NCI-H82 treated with DMSO at 0.1 percent for 48 hours (cell line): ENCODE measurements around the gene FKBP5.
"Not testable (repeated sequence)": the region's sequence is repeated elsewhere in the genome, so short reads cannot be mapped to it uniquely, and the experiment has no call there.

Experiments
- DNase-seq: peaks from one replicate; lab custom pipeline; 2025; ENCODE audit not compliant: unreplicated experiment; lab: John Stamatoyannopoulos, UW

The FKBP5 gene

GRCh38 chr6:35688605-35689322 lies at the start of gene FKBP5:
FKBP5 (minus strand) TSS chr6:35688915; CDS start chr6:35642824, 46,091 bp downstream.
- DNase-seq, result peak; percentile 68

DNA sequence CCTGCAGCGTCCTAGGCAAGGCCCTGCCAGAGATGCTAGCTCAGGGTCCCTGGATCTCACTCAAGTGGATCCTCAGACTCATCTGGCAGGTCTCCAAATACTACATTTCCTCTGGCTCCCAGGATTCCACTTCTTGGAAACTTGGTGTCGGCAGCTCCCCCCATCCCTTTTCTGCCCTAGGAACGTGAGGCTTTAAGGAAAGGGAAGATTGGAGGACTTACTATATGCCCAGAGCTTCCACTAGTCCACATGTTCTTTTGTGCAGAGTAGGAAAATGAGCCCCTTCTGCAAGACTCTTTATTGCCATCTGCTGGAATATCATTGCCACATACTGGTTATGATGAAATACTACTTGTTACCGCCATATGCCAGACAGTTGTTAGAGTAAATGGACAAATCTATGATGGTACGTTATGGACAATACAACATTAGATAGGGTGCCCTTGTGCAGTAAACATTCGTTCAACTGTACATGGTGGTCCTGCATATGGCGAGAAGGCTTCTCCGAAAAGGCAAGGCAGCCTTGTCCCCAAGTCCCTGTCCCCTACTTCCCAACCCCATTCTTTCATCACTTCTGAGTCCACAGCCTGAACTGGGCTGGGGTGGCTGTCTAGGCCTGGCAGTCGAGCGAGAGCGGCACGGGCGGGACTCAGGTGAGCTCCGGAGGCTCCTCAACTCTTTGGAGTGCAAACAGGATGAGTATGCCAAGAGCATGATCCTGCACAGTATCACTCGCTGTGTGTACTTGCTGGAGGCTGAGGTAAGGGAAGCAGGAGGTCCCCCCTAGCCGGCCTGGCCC lies 48.9 kb upstream of the FKBP5 start:
- DNase-seq, result peak; percentile 76

- DNase-seq, result no peak
Measured at GRCh38 chr6:35736982-35737412, 48.3 kb upstream of the FKBP5 start, which contains the start of gene ARMC12. ARMC12 (plus strand) TSS chr6:35737032; CDS start chr6:35737109, 77 bp downstream.

DNA sequence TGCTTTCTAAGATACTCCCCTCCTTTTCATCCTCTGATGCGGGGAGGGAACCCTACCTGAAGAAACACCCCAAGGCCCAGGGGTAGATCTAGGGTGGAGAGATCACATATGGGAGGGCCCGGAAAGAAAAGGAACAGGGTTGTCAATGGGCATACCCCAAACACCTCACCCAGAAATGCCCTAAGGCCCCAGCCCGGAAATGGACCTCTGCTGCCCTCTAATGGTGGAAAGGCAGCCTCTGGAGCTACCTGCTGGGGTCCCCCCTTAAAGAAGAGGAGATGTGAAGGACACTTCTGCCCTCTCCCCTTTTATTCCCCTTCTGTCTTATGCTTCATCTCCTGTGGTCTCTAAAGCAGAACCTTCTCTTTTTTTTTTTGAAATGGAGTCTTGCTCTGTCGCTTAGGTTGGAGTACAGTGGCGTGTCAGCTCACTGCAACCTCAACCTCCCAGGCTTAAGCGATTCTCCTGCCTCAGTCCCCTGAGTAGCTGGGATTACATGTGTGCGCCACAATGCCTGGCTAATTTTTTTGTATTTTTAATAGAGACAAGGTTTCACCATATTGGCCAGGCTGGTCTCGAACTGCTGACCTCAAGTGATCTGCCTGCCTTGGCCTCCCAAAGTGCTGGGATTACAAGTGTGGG lies 47.7 kb upstream of the FKBP5 start:
- DNase-seq, result peak; percentile 12

GRCh38 chr6:35735452-35735851 lies 46.7 kb upstream of the FKBP5 start:
- no peak for DNase-seq

- not testable (repeated sequence) for DNase-seq
Measured at GRCh38 chr6:35734319-35734718, 45.6 kb upstream of the FKBP5 start.

- DNase-seq, result no peak
Measured at GRCh38 chr6:35733633-35734032, 44.9 kb upstream of the FKBP5 start.

DNA sequence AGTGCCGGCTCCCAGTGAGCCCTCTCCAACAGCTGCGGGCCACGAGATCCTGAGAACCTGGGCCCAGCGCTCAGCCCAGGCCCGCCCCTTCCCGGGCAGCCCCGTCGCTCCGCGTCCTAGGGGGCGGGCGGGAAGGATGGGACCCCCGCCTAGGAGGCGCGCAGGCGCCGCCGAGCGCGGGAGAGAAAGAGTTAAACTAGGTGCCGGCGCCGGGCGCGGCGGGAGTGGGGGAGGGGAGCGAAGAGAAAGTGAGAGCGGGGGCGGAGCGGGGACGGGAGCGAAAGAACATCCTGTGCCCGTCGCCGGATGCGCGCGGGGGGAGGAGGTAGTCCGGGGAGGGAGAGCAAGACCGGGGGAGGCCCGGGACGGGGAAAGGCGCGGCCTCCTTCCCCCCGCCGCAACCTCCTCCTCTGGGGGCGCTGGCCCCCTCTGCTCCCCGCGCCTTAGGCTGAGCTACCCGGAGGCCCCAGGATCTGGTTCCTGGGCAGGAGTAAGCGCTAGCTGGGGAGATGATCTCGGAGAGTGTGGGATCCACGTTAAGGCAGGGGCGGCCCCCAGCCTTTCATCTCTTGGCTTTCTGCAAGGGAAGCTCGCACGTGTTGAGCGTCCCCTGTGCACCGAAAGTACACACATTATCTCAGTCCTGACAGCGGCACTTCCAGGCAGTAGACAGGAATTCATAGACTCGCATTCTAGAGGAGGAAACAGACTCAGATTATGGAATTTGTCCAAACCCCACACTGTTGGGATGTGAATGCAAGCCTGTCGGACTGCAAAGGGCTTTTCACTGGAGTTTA lies 43.2 kb upstream of the FKBP5 start:
- peak; percentile 66 for DNase-seq

GRCh38 chr6:35731414-35731735 lies 42.7 kb upstream of the FKBP5 start:
- DNase-seq, result peak; percentile 66

- no peak for DNase-seq
Measured at GRCh38 chr6:35730745-35731413, 42.2 kb upstream of the FKBP5 start.

DNA sequence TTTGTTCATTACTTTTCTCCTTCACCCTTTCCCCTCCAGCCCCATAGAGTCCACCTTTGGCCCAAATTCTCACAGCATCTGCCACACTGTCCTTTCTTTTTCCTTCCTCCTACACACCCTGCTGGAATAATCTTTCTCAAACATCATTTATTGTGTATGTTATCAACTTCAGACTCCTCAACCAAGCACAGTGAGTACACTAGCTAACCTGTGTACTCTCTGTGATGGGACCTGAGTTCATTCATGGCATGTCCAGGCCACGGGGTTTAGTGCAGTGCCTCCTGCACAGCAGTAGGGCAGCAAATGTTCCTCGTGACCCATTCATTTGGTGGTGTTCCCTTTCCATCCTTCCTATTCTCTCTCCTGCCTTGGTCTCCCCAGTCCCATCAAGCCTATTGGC lies 41.0 kb upstream of the FKBP5 start:
- no peak for DNase-seq

GRCh38 chr6:35728683-35729678 lies 40.3 kb upstream of the FKBP5 start:
- DNase-seq, result no peak

DNA sequence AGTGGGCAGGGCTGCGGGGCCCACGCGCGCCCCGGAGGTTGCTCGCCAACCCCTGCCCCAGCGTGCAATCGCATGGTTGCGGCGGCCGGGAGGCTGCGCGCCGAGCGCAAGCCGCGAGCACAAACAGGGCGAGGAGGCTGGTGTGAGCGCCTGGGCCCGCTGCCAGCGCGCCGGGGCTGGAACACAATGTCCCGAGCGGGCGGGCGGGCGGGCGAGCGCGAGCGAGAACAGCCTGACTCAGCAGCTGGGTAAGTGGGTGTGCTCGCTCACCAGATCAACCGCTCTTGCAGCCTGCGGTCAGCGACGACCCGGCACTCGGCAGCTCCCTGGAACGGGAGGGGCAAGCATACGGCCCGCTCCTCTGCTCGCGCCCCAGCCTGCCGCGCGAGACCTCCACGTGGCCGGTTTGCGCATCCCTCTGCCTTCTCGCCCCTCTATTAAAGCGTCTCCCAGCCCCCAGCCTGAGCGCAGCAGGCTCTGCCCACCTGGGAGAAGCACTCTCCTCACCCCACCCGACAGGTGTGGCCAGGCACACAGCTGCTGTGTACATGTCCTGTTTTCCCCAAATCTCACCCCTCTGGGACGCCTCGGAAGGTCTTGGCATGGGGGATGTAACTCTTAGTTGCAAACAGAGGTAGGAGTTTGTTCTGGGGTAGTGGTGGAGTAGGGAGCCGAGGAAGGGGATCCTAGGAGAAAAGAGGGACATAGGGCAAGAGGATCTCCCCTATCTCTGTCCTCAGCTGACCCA lies 39.4 kb upstream of the FKBP5 start:
- DNase-seq, result peak; percentile 20

GRCh38 chr6:35727231-35727934 lies 38.7 kb upstream of the FKBP5 start:
- peak; percentile 29 for DNase-seq

GRCh38 chr6:35725721-35726438 lies 37.2 kb upstream of the FKBP5 start:
- DNase-seq, result no peak

DNA sequence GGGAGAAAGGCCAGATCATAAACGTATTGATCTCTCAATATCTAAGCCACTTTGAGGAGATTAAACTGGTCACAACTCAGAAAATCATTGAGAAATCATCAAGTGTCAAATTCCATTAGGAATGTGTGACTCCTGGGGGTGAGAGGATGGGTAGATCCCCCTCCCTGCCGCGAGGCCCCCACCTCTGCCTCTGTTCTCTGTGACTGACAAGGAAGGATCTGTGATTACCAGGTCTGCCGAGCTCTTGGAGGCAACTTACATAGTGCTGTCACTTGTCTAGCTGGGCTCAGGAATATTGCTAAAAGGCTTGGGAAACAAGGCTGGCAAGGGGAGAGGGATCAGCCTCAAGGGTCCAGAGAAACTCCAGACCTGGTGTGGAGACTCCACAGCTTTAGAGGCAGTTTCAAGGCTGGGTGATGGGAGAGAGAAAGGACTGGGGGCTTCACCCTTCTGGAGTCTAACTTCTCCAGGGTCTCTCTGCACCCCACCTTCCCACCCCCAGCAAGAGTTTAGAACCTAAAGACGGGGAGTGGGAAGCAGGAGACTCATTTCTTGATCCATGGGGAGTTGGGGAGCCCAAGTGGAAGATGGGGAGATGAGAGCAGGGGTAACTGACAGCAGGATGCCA lies 36.5 kb upstream of the FKBP5 start:
- no peak for DNase-seq

DNA sequence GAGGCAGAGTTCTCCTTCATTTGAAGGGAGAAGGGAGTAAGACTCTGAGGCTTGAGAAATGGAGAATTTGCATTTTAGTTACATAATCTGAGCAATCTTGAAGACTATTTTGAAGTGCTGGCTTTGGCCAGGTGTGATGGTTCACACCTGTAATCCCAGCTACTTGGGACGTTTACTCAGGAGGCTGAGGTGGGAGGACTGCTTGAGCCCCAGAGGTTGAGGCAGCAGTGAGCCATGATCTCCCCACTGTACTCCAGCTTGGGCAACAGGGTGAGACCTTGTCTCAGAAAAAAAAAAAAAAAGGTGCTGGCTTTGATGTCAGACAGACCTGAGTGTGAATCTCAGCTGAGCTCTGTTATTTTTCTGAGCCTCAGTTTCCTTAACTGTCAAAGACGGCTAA lies 35.8 kb upstream of the FKBP5 start:
- DNase-seq, result no peak
